SKM-1 (cell line): ENCODE results near the gene CPPED1.
A peak's percentile ranks its signal among the peaks of the same experiment; 100 is the strongest.
"Not testable (repeated sequence)": the region's sequence is repeated elsewhere in the genome, so short reads cannot be mapped to it uniquely, and the experiment has no call there.

Source experiments
- DNase-seq: peaks from one replicate; lab custom pipeline; 2025; ENCODE audit not compliant: unreplicated experiment; lab: John Stamatoyannopoulos, UW

Gene CPPED1, protein sequence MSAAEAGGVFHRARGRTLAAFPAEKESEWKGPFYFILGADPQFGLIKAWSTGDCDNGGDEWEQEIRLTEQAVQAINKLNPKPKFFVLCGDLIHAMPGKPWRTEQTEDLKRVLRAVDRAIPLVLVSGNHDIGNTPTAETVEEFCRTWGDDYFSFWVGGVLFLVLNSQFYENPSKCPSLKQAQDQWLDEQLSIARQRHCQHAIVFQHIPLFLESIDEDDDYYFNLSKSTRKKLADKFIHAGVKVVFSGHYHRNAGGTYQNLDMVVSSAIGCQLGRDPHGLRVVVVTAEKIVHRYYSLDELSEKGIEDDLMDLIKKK

DNA sequence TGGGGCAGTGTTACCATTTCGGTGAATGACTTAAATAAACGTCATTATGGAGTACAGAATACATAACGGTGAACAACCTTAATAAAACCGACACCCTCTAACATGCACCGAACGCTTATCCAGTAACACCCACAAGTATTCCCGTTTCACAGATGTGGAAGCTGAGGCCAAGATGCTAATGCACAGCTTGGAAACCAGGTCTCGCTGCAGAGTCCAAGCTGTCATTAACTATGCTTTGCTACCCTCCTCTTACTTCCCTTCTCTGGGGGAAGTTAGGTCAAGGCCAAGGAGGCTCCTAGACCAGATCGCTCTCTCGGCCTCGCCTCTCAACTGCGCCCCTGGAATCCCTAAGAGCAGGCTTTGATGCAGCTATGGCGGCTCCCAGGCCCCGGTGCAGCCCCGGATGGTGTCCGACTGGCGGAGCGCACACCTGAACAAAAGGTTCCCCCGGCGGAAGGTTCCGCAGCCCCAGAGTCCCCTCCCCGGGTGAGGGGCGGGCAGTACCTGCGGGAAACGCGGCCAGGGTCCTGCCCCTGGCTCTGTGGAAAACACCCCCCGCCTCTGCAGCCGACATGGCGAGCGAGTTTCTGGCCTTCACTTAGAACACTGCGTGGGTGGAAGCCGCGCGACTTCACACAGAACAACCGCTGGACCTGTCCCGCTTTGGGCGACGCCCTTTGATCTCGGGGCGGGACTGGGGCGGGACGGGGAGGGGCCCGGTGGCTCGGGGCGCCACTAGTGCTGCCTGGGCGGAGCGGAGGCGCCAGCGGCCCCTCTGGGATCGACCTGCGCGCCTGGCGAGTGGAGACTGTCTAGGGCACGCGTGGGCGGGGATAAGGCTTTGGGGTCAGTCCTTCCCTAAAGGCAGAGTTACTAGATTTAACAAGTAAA, at the start of gene CPPED1:
TSS of gene CPPED1 (minus strand) at position 685 of the 891 bp plus-strand sequence. CDS start at position 574, 111 bp downstream.
- DNase-seq, result peak; percentile 74

DNA sequence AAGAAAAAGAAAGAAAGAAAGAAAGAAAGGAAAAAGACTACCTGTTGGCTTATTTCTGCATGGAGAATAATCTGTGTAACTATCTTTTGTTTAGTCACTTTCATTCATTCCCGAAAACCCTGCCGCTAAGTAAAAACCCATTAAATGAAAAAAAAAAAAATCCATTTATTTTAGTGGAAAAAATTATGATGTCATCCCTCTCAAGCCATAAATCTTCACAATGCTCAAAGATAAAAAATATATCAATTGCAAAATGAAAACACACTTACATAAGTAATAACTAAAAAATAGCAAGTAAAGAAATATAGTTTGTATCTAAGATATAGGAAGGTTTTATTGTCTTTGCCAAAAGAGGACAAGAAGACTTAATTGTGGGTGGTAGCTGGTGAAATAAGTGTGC, 46.5 kb upstream of the CPPED1 start:
- DNase-seq, result no peak

DNA sequence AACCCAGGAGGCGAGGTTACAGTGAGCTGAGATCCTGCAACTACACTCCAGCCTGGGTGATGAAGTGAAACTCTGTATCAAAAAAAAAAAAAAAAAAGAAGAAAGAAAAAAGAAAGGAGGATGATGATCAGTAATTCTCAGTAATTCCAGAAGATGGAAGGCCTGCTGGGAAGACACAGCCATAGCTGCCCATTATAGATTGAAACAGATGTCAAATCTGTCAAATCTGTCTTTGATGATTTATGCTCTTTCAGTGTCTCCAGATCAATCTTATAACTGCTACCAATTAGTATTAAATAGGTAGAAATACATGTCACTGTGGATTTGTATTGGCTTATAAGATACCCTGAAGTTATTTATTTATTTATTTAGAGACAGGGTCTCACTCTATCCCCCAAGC, 42.9 kb upstream of the CPPED1 start:
- no peak for DNase-seq

DNA sequence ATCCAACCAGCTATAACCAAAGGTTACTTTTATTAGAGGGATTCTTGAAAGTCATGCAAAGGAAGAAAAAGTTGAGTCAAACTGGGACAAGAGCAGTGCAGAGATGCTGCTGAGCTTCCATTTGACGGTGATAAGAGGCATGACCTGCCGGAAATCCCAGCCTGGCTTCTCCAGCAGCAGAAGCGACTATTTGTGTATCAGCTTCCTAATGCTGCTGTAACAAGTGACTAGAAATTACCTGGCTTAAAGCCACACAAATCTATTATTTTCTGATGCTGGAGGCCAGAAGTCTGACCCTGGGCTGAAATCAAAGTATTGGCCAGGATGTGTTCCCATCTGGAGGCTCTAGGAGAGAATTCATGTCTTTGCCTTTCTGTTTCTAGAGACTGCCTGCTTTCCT, 41.6 kb upstream of the CPPED1 start:
- DNase-seq, result no peak

DNA sequence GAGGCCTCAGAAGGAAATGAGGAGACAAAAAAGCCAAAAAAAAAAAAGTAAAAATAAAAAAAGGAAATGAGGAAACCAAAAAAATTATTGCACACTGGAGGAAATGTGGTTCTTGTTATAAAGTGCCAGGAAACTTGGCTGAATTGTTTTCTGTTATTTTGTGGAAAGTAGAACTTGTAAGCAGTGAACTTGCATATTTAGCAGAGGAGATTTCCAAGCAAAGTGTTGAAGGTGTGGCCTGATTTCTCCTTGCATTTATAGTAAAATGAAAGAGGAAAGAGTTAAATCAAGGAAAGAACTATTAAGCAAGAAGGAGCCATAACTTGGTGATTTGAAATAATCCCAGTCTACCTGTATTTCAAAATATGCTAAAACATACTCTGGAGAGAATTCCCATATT, 34.1 kb upstream of the CPPED1 start:
- DNase-seq, result no peak

DNA sequence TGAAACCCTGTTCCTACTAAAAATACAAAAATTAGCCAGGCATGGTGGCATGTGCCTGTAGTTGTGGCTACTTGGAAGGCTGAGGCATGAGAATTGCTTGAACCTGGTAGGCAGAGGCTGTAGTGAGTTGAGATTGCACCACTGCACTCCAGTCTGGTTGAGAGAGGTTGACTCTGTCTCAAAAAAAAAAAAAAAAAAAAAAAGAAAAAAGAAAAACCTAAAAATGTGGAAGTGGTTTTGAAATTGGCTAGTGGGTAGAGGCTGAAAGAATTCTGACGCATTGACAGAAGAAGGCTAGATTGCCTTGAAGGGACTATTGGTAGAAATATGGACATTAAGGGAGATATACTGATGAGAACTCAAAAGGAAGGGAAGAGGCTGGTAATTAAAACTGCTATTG, 33.6 kb upstream of the CPPED1 start:
- DNase-seq, result no peak

DNA sequence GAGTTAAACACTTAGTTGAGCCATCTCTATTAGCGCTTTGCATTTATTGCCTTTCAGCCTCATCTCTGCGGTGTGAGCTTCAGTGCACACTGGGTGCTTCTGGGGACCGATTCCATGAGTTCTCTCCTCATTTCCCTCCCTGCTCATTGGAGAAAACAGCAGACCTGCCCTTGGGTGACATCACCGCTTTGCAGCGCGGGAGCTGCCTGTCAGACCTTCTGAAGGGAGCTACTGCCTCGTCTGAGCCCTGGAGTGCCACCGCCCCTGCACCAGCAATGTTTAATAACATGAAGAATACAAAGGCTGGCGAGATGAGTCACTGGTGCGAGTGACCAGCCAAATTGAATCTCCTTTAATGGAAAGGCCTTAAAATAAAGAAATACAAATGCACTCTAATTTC, 30.2 kb upstream of the CPPED1 start:
- no peak for DNase-seq

DNA sequence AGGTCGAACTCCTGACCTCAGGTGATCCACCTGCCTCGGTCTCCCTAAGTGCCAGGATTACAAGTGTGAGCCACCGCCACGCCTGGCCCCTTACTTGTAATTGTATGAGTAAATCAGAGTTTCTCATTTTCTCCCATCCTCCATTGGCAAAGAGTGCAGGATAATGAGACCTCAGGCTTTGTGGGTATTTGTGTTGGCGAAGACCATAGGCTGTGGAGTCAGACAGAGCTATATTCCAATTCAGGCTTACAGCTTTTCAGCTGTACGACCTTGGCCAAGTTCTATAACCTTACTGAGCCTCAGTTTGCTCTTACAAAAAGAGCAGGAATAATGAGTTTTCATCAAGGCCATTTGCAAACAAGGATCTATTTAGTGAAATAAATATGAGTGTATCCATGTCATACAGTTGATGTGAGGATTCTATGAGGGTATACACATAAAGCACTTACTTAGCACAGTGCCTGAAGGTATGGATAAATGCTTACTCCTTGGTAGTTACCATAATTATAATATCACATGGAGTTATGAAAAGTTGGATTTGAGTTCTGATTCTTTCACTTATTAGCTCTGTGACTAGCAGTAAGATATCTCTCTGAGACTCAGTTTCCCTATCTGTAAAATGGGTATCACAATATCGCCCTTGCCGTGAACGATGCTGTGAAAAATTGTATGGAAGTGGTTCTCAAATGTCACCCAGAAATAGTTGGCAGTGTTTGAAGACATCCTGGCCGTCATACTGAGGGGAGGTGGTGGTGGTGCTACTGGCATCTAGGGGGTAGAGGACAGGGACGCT, 25.6 kb upstream of the CPPED1 start:
- DNase-seq, result no peak

DNA sequence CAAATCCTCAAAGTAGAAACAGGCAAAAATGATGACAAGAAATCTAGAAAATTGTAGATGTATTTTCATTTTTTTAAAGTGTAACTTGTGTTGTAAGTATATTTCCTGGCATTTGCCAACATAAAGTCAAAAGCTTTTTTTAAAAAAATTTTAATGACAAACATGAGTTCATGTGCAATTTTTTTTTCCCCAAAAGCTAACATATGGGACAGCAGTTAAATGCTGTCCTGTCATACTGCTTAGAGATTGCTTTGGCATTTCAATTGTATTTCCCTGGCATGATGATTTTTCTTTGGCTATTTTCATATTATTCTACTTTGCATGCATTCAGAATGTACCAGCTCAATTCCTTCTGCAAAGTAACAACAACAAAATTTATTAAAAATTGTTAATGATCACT, 24.5 kb upstream of the CPPED1 start:
- DNase-seq, result no peak

DNA sequence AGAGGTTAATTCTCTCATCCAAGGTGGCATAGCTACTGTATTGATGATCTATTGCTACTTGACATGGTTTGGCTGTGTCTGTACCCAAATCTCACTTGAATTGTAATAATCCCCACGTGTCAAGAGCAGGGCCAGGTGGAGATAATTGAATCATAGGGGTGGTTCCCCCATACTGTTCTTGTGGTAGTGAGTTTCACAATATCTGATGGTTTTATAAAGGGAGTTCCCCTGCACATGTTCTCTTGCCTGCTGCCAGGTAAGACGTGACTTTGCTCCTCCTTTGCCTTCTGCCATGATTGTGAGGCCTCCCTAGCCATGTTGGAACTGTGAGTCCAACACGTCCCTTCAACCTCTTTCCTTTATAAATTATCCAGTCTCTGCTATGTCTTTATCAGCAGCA, 22.9 kb upstream of the CPPED1 start:
- no peak for DNase-seq

DNA sequence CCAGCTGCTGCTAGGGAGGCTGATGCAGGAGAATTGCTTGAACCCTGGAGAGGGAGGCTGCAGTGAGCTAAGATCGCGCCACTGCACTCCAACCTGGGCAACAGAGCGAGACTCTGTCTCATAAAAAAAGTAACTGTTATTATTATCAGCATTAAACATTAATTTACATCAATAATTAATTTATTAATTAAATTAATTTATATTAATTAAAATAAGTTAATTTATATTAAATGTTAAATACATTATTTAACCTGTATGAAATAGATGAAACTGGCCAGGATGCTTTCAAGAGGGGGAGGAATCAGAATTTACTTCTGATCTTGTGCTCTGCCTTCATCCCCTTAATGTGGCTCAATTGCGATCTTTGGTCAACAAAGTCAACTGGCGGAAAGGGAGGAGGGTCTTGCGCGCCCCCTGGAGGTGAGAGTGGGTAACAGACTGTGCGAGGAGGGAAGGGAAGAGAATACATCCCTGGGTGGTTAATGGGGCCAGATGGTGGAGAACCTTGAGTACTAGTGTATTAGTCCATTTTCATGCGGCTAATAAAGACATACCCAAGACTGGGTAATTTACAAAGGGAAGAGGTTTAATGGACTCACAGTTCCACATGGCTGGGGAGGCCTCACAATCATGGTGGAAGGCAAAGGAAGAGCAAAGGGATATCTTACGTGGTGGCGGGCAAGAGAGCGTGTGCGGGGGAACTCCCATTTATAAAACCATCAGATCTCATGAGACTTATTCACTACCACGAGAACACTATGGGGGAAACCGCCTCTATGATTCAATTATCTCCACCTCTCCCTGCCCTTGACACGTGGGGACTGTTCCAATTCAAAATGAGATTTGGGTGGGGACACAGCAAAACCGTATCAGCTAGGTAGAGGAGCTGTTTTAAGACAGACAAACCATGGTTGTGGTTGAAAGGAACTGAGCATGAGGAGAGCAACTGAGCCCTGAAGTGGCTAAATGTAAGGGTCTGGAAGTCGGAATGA, 15.7 kb upstream of the CPPED1 start:
- DNase-seq, result peak; percentile 52

DNA sequence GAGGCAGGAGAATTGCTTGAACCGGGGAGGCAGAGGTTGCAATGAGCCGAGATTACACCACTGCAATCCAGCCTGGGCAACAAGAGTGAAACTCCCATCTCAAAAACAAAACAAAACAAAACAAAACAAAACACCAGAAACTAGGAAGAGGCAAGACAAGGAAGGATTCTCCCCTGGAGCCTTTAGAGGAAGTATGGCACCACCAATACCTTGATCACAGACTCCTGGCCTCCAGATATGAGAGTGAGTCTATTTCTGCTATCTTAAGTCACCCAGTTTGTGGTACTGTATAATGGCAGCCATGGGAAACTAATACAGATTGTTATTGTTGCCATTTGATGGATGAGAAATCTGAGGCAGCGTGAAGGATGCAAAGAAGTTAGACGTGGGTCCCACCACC, 14.6 kb upstream of the CPPED1 start:
- DNase-seq, result no peak

DNA sequence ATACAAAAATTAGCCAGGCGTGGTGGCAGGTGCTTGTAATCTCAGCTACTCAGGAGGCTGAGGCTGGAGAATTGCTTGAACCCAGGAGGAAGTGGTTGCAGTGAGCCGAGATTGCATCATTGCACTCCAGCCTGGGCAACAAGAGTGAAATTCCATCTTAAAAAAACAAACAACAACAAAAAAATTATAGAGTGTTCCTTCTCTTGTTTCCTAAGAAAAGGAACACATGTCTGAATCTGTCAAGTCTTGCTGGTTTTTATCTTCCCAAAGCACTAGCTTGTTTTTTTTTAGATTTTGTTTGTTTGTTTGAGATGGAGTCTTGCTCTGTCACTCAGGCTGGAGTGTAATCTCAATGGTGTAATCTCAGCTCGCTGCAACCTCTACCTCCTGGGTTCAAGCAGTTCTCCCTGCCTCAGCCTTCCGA, 13.1 kb upstream of the CPPED1 start:
- not testable (repeated sequence) for DNase-seq

DNA sequence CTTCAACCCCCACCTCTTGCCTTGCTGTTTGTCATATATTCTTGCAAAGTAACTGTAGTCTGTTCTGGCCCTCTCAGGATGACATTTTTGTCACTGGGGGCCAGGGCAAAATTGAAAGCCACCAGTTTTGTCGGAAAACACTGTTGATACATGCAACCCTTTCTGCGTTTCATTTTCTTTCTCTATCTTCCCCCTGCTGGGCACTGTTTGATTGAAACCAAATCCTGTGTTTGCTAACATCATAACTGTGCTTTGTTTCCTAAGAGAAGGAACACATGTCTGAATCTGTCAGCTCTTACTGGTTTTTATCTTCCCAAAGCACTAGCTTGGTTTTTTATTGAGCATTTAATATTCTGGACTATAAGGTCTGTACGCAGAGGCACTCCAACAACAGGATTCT, 11.7 kb upstream of the CPPED1 start:
- DNase-seq, result no peak

DNA sequence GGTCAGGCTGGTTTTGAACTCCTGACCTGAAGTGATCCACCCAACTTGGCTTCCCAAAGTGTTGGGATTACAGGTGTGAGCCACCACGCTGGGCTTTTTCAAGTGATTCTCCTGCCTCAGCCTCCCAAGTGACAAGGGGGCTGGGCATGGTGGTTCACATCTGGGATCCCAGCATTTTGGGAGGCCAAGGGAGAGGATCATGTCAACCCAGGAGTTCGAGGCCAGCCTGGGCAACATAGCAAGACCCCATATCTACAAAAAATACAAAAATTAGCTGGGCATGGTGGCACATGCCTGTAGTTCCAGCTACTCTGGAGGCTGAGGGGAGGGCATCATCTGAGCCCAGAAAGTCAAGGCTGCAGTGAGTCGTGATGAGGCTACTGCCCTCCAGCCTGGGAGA, 10.0 kb upstream of the CPPED1 start:
- not testable (repeated sequence) for DNase-seq

DNA sequence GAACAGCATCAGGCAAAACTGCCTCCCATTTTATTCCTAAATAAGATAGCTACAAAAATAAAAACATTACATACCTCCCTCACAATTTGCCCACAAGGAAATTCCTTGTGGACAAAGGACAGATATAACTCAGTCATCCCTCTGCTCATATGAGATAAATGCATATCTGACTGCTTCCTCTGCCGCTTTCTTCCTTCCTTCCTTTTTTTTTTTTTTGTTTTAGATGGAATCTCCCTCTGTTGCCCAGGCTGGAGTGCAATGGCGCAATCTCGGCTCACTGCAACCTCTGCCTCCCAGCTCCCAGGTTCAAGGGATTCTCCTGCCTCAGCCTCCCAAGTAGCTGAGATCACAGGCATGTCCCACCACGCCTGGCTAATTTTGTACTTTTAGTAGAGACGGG, 9.6 kb upstream of the CPPED1 start:
- DNase-seq, result not testable (repeated sequence)

DNA sequence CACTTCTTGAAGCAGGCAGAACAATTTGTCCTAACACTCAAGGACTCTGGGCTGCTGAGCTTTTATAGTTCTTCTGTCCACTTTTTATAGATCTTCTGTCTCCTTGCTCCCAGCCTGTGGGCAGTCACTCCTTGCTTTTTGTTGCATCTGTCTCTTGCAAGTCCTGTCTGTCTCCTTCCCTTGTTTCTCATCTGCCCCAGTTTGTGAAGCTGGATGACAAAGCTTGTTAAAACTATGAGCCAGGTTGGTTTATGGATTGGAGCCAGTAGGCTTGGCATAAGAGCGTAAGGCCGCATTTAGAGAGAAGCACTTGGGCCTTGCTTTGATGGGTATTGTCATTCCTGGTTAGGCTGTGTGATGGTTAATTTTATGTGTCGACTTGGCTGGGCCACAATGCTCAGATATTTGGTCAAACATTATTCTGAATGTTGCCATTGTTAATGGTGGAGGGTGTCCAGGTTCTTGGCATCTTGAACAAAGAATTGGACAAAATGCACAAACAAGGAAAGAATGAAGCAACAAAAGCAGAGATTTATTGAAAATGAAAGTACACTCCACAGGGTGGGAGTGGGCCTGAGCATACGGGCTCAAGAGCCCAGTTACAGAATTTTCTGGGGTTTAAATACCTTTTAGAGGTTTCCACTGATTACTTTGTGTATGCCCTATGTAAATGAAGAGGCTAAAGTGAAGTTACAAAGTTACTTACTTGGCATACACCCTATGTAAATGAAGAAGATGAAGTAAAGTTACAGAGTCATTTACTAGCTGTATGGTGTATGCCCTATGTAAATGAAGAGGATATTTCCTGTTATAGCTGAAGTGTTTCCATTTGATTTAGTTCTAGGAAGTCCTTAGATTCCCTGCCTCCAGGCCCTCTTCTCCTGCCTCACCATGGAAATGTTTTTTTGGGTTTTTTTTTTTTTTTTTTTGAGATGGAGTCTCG, 8.0 kb upstream of the CPPED1 start:
- DNase-seq, result no peak

DNA sequence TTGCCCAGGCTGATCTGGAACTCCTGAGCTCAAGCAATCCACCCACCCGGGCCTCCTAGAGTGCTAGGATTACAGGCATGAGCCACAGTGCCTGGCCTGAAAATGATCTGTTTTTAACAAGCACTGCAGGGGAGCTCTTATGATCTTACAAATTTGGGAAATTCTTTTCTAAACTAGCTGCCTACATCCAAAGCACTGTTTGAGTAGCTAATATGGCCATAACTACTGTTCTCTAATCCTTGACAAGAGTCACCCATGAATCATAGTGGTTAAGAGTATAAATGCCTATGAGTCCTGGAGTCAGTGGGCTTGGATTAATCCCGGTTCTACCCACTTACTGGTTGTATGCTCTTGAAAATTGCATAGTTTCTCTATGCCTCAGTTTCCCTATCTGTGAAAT, 1.4 kb upstream of the CPPED1 start:
- no peak for DNase-seq

DNA sequence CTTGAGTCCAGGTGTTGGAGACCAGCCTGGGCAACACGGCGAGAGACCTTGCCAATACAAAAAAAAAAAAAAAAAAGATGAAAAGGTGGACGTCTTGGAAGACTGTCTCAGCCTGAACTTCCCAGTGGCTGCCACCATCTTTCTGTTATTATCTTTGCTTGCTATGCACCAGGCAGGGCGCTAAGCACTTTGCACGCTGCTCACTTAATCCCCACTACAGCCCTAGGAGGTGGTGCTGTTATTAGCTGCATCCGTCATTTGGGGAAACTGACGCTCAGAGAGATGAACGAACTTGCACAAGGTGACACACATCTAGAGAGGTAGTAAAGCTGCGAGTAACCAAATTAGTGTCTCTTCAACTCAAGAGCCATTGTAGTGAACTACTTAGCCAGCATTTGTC, 708 bp upstream of the CPPED1 start:
- DNase-seq, result no peak
